H1 (cell line): ENCODE results near the gene AQP2. TPM values are rescaled to one million over a fixed set of nuclear protein-coding genes. Genes with fewer than 3 reads are reported as not detected.

Source experiments
- CTCF ChIA-PET: fragments of 300-600 bp; sonication (Branson Sonifier 250); formaldehyde crosslinking; loops from one replicate; lab custom pipeline; 2021; ENCODE audit not compliant: partially characterized antibody; lab: Charles Lee
- POLR2A ChIA-PET: fragments of 300-600 bp; sonication (Branson Sonifier 250); formaldehyde crosslinking; loops from one replicate; lab custom pipeline; 2021; ENCODE audit warnings: inconsistent platforms; ENCODE audit not compliant: partially characterized antibody; lab: Charles Lee
- DNase-seq, 2 experiments: peaks; one replicate each; pipeline versions ENCODE4 v3.0.0 to v3.0.0-alpha.2; 2010 to 2022; ENCODE audit warnings: low spot score in 2 of 2, low read depth in 1 of 2, mixed read lengths in 1 of 2
- FAIRE-seq: peaks from 2 replicates; lab custom pipeline; 2011; peaks lifted over from hg19 to GRCh38; lab: Jason Lieb, UNC
- H2AFZ ChIP-seq: 2 replicates; pipeline ENCODE4 v1.8.1; 2012; ENCODE audit warnings: low read length, inconsistent platforms
- H2AK5ac ChIP-seq: 2 replicates; pipeline ENCODE4 v1.6.1; 2013; ENCODE audit warnings: low read depth, low read length
- H2BK120ac ChIP-seq: replicated peaks from 2 replicates; pipeline ENCODE3; 2013; ENCODE audit warnings: low read depth, low read length, inconsistent platforms
- H2BK12ac ChIP-seq: 2 replicates; pipeline ENCODE4 v1.6.1; 2013; ENCODE audit warnings: low read depth, low read length
- H2BK15ac ChIP-seq: 2 replicates; pipeline ENCODE4 v1.6.1; 2013; ENCODE audit warnings: low read length
- H2BK20ac ChIP-seq: 2 replicates; pipeline ENCODE4 v1.6.1; 2013; ENCODE audit warnings: low read length
- H2BK5ac ChIP-seq: 2 replicates; pipeline ENCODE4 v1.6.1; 2013; ENCODE audit warnings: low read depth, low read length
- H3K14ac ChIP-seq: 2 replicates; pipeline ENCODE4 v1.6.1; 2013; ENCODE audit warnings: inconsistent platforms; ENCODE audit not compliant: insufficient read length
- H3K18ac ChIP-seq: 2 replicates; pipeline ENCODE4 v1.6.1; 2013; ENCODE audit warnings: low read length; ENCODE audit errors: extremely low read depth
- H3K23ac ChIP-seq: 2 replicates; pipeline ENCODE4 v1.6.1; 2013; ENCODE audit warnings: inconsistent platforms; ENCODE audit not compliant: insufficient read length
- H3K23me2 ChIP-seq: 2 replicates; pipeline ENCODE4 v1.6.1; 2013; ENCODE audit warnings: low read depth, low read length
- H3K27ac ChIP-seq: 2 replicates; pipeline ENCODE4 v1.6.1; 2011; ENCODE audit warnings: low read depth, low read length, inconsistent platforms
- H3K27me3 ChIP-seq, 4 experiments: replicated peaks in 1 of 4; 1 replicate in 1 of 4; 2 replicates in 3 of 4; pipeline versions ENCODE4 v1.6.1 to v1.8.1; 2011 to 2013; ENCODE audit warnings: low read length in 3 of 4, mild to moderate bottlenecking in 3 of 4, inconsistent platforms in 2 of 4, mixed read lengths in 2 of 4, moderate library complexity in 1 of 4; ENCODE audit not compliant: control insufficient read depth in 3 of 4, insufficient read depth in 3 of 4; ENCODE audit errors: extremely low read depth in 1 of 4
- H3K36me3 ChIP-seq, 4 experiments: 2 replicates each; pipeline versions ENCODE4 v1.6.1 to v1.8.1; 2011 to 2013; ENCODE audit warnings: mild to moderate bottlenecking in 4 of 4, low read length in 3 of 4, moderate library complexity in 2 of 4, control low read depth in 1 of 4, inconsistent platforms in 1 of 4; ENCODE audit not compliant: insufficient read depth in 4 of 4, control insufficient read depth in 2 of 4
- H3K4ac ChIP-seq: replicated peaks from 2 replicates; pipeline ENCODE3; 2013; ENCODE audit warnings: low read length, low read depth, mixed read lengths, inconsistent platforms; ENCODE audit not compliant: insufficient read length
- H3K4me1 ChIP-seq, 4 experiments: replicated peaks in 1 of 4; 1 replicate in 1 of 4; 2 replicates in 3 of 4; pipeline versions ENCODE4 v1.6.1 to v1.8.1; 2011 to 2013; ENCODE audit warnings: low read length in 3 of 4, inconsistent platforms in 2 of 4, mixed read lengths in 1 of 4; ENCODE audit not compliant: insufficient read depth in 4 of 4, control insufficient read depth in 3 of 4
- H3K4me2 ChIP-seq, 2 experiments: 2 replicates each; pipeline versions ENCODE4 v1.6.1 to v1.8.1; 2011 to 2013; ENCODE audit warnings: low read depth in 2 of 2, low read length in 2 of 2, control low read depth in 1 of 2, inconsistent platforms in 1 of 2, mild to moderate bottlenecking in 1 of 2; ENCODE audit not compliant: insufficient read depth in 1 of 2
- H3K4me3 ChIP-seq, 4 experiments: fragments of 200-600, 300-600 bp in 1 of 4; sonication (generic), shearing (Covaris generic), sonication (Bioruptor Twin) in 1 of 4; 2 replicates each; pipeline versions ENCODE4 v1.5.1 to v1.8.1; 2011 to 2016; ENCODE audit warnings: low read length in 4 of 4, low read depth in 3 of 4, control low read depth in 2 of 4, inconsistent platforms in 2 of 4, mild to moderate bottlenecking in 2 of 4, mixed read lengths in 1 of 4, moderate library complexity in 1 of 4; ENCODE audit not compliant: insufficient read depth in 2 of 4; ENCODE audit errors: extremely low read depth in 1 of 4
- H3K56ac ChIP-seq: replicated peaks from 2 replicates; pipeline ENCODE3; 2013; ENCODE audit warnings: low read depth, mild to moderate bottlenecking, mixed read lengths, low read length, inconsistent platforms; ENCODE audit not compliant: insufficient read length
- H3K79me1 ChIP-seq: 2 replicates; pipeline ENCODE4 v1.6.1; 2013; ENCODE audit warnings: low read depth, low read length, control low read depth
- H3K79me2 ChIP-seq, 2 experiments: 2 replicates each; pipeline versions ENCODE4 v1.6.1 to v1.8.1; 2012 to 2013; ENCODE audit warnings: low read length in 2 of 2, mild to moderate bottlenecking in 2 of 2, inconsistent platforms in 1 of 2; ENCODE audit not compliant: insufficient read depth in 2 of 2, control insufficient read depth in 1 of 2
- H3K9ac ChIP-seq, 4 experiments: replicated peaks in 1 of 4; 1 replicate in 1 of 4; 2 replicates in 3 of 4; pipeline versions ENCODE4 v1.6.1 to v1.8.1; 2011 to 2013; ENCODE audit warnings: low read depth in 3 of 4, low read length in 3 of 4, control low read depth in 2 of 4, mild to moderate bottlenecking in 2 of 4, moderate library complexity in 2 of 4, inconsistent platforms in 1 of 4; ENCODE audit errors: extremely low read depth in 1 of 4
- H3K9me3 ChIP-seq, 2 experiments: 2 replicates each; pipeline versions ENCODE4 v1.6.1 to v1.8.1; 2012 to 2013; ENCODE audit warnings: mild to moderate bottlenecking in 2 of 2, moderate library complexity in 2 of 2, control low read depth in 1 of 2, inconsistent platforms in 1 of 2, low read depth in 1 of 2, low read length in 1 of 2, mixed read lengths in 1 of 2; ENCODE audit not compliant: insufficient read depth in 2 of 2
- H4K20me1 ChIP-seq, 2 experiments: replicated peaks in 1 of 2; 2 replicates each; pipeline versions ENCODE3 to v1.8.1; 2011 to 2013; ENCODE audit warnings: inconsistent platforms in 2 of 2, low read length in 2 of 2, mild to moderate bottlenecking in 1 of 2; ENCODE audit not compliant: insufficient read depth in 2 of 2, control insufficient read depth in 1 of 2
- H4K5ac ChIP-seq: 2 replicates; pipeline ENCODE4 v1.6.1; 2013; ENCODE audit warnings: low read length, low read depth, mixed read lengths, inconsistent platforms; ENCODE audit not compliant: insufficient read length
- H4K8ac ChIP-seq: 2 replicates; pipeline ENCODE4 v1.8.0; 2013; ENCODE audit warnings: mild to moderate bottlenecking, moderate library complexity, low read length, inconsistent platforms; ENCODE audit not compliant: insufficient read depth; ENCODE audit errors: extremely low read depth
- H4K91ac ChIP-seq: replicated peaks from 2 replicates; pipeline ENCODE3; 2013; ENCODE audit warnings: low read length, mixed read lengths, inconsistent platforms; ENCODE audit not compliant: insufficient read length
- WGBS, 2 experiments: shearing (Covaris generic) in 1 of 2; methylation state at CpG; one replicate each; pipeline versions ENCODE4 v1.1.6 to v1.1.7; 2013 to 2015; ENCODE audit warnings: low lambda C conversion rate in 2 of 2, mixed read lengths in 2 of 2, inconsistent platforms in 1 of 2, low coverage in 1 of 2, missing lambda C conversion rate in 1 of 2; ENCODE audit not compliant: insufficient replicate concordance in 2 of 2, insufficient coverage in 1 of 2, insufficient read length in 1 of 2; ENCODE audit errors: extremely low coverage in 1 of 2, missing lambda C conversion rate in 1 of 2; 5-methylcytosine and 5-hydroxymethylcytosine counted together
- polyA plus RNA-seq, 7 experiments: library from polyadenylated mRNA; depleted of rRNA in 3 of 7; stranded (reverse) in 5 of 7; unstranded in 2 of 7; fragments of >200 nt in 5 of 7; fragments of 200-250 nt in 2 of 7; gene quantifications; 1 replicate in 5 of 7; 2 replicates in 1 of 7; 4 replicates in 1 of 7; pipeline versions ENCODE4 v1.2.1 to v1.2.3, GENCODE V29; 2011 to 2013; ENCODE audit warnings: missing spikeins in 2 of 7, mixed read lengths in 2 of 7
- total RNA-seq: library from RNA; stranded (reverse); fragmentation: NEBNext Ultra II Directional; extraction: Animal tissue kit (Norgen Biotek cat#: 25700); gene quantifications from 2 replicates; pipeline ENCODE4 v1.2.1, GENCODE V29; 2021

Gene AQP2
- total and polyA plus RNA-seq, 2 of the 8 experiments (the other 6 are each of a cell fraction or from before 2014, with no cell fraction given) = not detected

DNA sequence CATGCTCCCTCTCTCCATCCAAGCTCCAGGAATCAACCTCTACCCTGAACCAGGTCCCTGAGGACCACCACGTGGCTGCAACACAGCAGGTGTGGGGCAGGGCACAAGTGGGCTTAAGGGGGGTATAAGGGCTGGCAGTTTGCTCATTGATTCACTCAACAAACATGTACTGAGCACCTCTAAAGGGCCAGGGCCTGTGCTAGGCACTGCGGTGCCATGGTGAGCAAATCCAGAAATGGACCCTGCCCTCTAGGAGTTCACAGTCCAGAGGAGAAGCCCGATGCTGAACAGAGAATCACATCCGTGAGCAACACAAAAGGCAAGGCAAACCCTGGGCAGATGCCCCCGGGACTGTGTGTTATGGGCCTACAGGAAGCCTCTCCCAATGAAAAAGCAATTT, 6.5 kb upstream of the AQP2 start:
- Histone ChIP-seq H3K56ac (no peak overlapping the region), H3K4me3 (no peak overlapping the region), H3K4ac (no peak overlapping the region), H3K36me3 (no peaks in the 10 kb centered on the region), H4K91ac (no peak overlapping the region), H2AFZ (no peak overlapping the region), H3K4me2 (no peak overlapping the region), H4K8ac (no peak overlapping the region), H4K5ac (no peak overlapping the region), H2BK5ac (no peak overlapping the region), H3K23ac (no peak overlapping the region), H4K20me1 (peaks cover 0 to 1% of the 10 kb centered on the region in 2 experiments), H3K23me2 (no peaks in the 10 kb centered on the region; the same call in 1 of the 2 replicates), H3K27ac (no peak overlapping the region), H2BK20ac (no peak overlapping the region; the same call in 1 of the 2 replicates), H3K9me3 (no peaks in the 10 kb centered on the region), H3K79me2 (no peaks in the 10 kb centered on the region), H3K9ac (no peak overlapping the region), H3K4me1 (peaks cover 3 to 17% (median 4%) of the 10 kb centered on the region in 4 experiments; a peak in 6 of 7 replicates), H2BK15ac (no peak overlapping the region), H3K18ac (no peak overlapping the region), H3K27me3 (peaks cover 0 to 3% (median 0%) of the 10 kb centered on the region in 4 experiments; a peak in 1 of 7 replicates), H3K14ac (no peak overlapping the region), H3K79me1 (no peaks in the 10 kb centered on the region), H2BK12ac (no peak overlapping the region), H2BK120ac (no peak overlapping the region), H2AK5ac (no peak overlapping the region)
- no peak for DNase-seq
- CTCF ChIA-PET = interaction anchor here (0.9 to 5.1 kb wide), 11 partner anchors 9 to 166 kb away, joined by 3 to 37 read pairs (median 4); no protein-coding TSS in a partner anchor
- WGBS, 2 experiments = 88% methylated on average over 5 of the region's 5 CpGs; no CpG with 5 or more reads in 1 of the 2 experiments
- POLR2A ChIA-PET = no interaction called here
- FAIRE-seq = no peak
